ENCODE measurements around the gene DKKL1.

Gene DKKL1

GRCh38 chr19:49338023-49338677 lies 25.5 kb upstream of the DKKL1 start:
- TF ChIP-seq CTCF (IDR thresholded peaks at IDR 0.05; ENCODE audit: insufficient read depth, low read length, missing control alignments), result no peak
- H3K4me3 ChIP-seq (ENCODE audit: low read depth, low read length), result no peak overlapping the region
- CTCF ChIA-PET, result interaction anchor here (1.2 to 2.4 kb wide), 2 partner anchors 105 to 112 kb away, joined by 3 to 9 read pairs; no protein-coding TSS in a partner anchor
- POLR2A ChIA-PET, result no interaction called here
- no peak for DNase-seq (ENCODE audit: low read depth, low spot score)

- no peak for TF ChIP-seq CTCF (IDR thresholded peaks at IDR 0.05; ENCODE audit: insufficient read depth, low read length, missing control alignments)
- ChIA-PET CTCF (interaction anchor here (0.7 to 2.4 kb wide), 6 partner anchors 11 to 113 kb away, joined by 3 to 10 read pairs (median 6); no protein-coding TSS in a partner anchor), POLR2A (no interaction called here)
- no peak overlapping the region; the same call in 1 of the 2 replicates for H3K4me3 ChIP-seq (ENCODE audit: low read depth, low read length)
- DNase-seq (ENCODE audit: low read depth, low spot score), result no peak
Observed at GRCh38 chr19:49338691-49339300, 24.9 kb upstream of the DKKL1 start.

- DNase-seq (ENCODE audit: low read depth, low spot score), result no peak
- ChIA-PET CTCF (interaction anchor here (0.7 to 2.2 kb wide), 6 partner anchors 9 to 38 kb away, joined by 3 to 10 read pairs (median 4); no protein-coding TSS in a partner anchor), POLR2A (no interaction called here)
Observed at GRCh38 chr19:49339301-49340068, 24.2 kb upstream of the DKKL1 start.

GRCh38 chr19:49340069-49340864 lies 23.4 kb upstream of the DKKL1 start:
- TF ChIP-seq CTCF (IDR thresholded peaks at IDR 0.05; ENCODE audit: insufficient read depth, low read length, missing control alignments), result no peak
- DNase-seq (ENCODE audit: low read depth, low spot score), result no peak
- no peak overlapping the region for H3K4me3 ChIP-seq (ENCODE audit: low read depth, low read length)
- POLR2A ChIA-PET, result no interaction called here
- CTCF ChIA-PET, result interaction anchor here (0.9 to 2.2 kb wide), 6 partner anchors 8 to 230 kb away, joined by 3 to 10 read pairs (median 4); no protein-coding TSS in a partner anchor

More at GRCh38 chr19:49339301-49340068, 24.2 kb upstream of the DKKL1 start:
- no peak for TF ChIP-seq CTCF (IDR thresholded peaks at IDR 0.05; ENCODE audit: insufficient read depth, low read length, missing control alignments)
- H3K4me3 ChIP-seq (ENCODE audit: low read depth, low read length), result no peak overlapping the region; the same call in 1 of the 2 replicates

DNA sequence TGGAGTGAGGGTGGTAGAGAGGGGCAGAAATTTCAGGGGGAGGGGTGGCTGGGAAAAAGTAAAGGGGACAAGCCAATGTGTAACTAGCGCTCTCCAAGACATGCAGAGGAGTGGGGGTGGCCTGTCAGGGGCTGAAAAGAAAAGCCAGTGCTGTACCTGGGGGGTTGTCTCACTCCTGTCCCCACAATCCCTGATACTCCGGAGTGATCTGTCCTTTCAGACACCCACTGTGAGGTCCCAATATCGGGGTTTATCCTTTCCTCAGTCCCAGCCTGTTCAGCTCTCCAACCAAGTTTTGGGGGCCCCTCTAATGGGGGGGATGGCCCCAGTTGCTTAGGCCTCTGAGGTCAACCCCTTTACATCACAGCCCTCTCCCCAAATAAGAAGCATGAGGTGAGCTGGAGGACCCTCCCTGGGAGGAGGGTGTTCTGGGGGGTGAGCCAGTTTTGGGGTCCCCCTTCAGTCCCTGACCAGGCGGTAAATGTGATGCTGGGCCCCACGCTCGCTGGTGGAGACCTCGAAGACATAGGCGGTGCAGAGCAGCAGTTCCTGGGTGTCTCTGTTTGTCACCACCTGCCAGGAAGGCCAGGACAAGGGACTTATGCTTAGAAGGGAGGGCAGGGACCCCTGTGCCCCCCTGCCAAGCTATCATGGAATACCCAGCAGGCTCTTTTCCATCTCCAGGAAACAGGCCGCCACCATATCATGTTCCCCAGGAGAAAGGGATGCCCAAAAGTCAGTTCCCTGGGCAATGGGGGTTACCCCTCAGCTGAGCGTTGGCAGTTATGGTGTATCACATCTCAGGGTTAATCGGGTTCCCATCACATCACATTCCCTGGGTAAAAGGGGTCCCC lies 22.6 kb upstream of the DKKL1 start:
- ChIA-PET CTCF (interaction anchor here (1.0 to 2.8 kb wide), 3 partner anchors 14 to 229 kb away, joined by 3 to 7 read pairs (median 5); no protein-coding TSS in a partner anchor), POLR2A (interaction anchor here (0.6 kb wide), 1 partner anchor 238 kb away, joined by 3 read pairs; no protein-coding TSS in a partner anchor)
- DNase-seq (ENCODE audit: low read depth, low spot score), result no peak
- TF ChIP-seq CTCF (IDR thresholded peaks at IDR 0.05; ENCODE audit: insufficient read depth, low read length, missing control alignments), result no peak
- no peak overlapping the region for H3K4me3 ChIP-seq (ENCODE audit: low read depth, low read length)
